ENCODE data around the gene CBLN2.

Gene CBLN2

GRCh38 chr18:72502671-72503431 lies 41.3 kb downstream of the CBLN2 start:
- H3K27ac ChIP-seq (ENCODE audit: low read length), result no peak overlapping the region
- H4K20me1 ChIP-seq (ENCODE audit: insufficient read depth, low read length), result no peaks in the 10 kb centered on the region
- no peaks in the 10 kb centered on the region for H3K36me3 ChIP-seq (replicated peaks; ENCODE audit: insufficient read depth, low read length)
- H3K9ac ChIP-seq (ENCODE audit: low read length), result no peak overlapping the region
- no peaks in the 10 kb centered on the region for H3K27me3 ChIP-seq (replicated peaks; ENCODE audit: insufficient read depth, low read length)
- DNase-seq, result no peak
- H3F3A ChIP-seq (ENCODE audit: insufficient read depth, low read length), result no peaks in the 10 kb centered on the region
- no peak for TF ChIP-seq EZH2 (optimal IDR thresholded peaks at IDR 0.05; ENCODE audit: low read depth, low read length)
- no peak for TF ChIP-seq CTCF (IDR thresholded peaks at IDR 0.05; ENCODE audit: low read length)
- TF ChIP-seq EZH2phosphoT487 (IDR thresholded peaks at IDR 0.05; ENCODE audit: low read length), result no peak
- H3K79me2 ChIP-seq (ENCODE audit: low read length), result no peaks in the 10 kb centered on the region
- H3K4me3 ChIP-seq (ENCODE audit: low read length), result no peak overlapping the region
- H3K4me1 ChIP-seq (ENCODE audit: low read length), result no peaks in the 10 kb centered on the region
- no peaks in the 10 kb centered on the region for H3K9me2 ChIP-seq (replicated peaks; ENCODE audit: insufficient read depth, low read length)
- H3K9me3 ChIP-seq (replicated peaks; ENCODE audit: insufficient read depth, low read length), result no peaks in the 10 kb centered on the region
- no peak overlapping the region for H2AFZ ChIP-seq (ENCODE audit: low read length)
- no peak overlapping the region for H3K4me2 ChIP-seq (ENCODE audit: low read depth, low read length)

GRCh38 chr18:72492497-72492896 lies 51.6 kb downstream of the CBLN2 start:
- no peaks in the 10 kb centered on the region for H3F3A ChIP-seq (ENCODE audit: insufficient read depth, low read length)
- no peak overlapping the region for H3K4me3 ChIP-seq (ENCODE audit: low read length)
- no peak overlapping the region for H2AFZ ChIP-seq (ENCODE audit: low read length)
- H3K4me2 ChIP-seq (ENCODE audit: low read depth, low read length), result no peak overlapping the region
- H3K4me1 ChIP-seq (ENCODE audit: low read length), result no peaks in the 10 kb centered on the region
- no peak for DNase-seq
- no peaks in the 10 kb centered on the region for H3K36me3 ChIP-seq (replicated peaks; ENCODE audit: insufficient read depth, low read length)
- no peaks in the 10 kb centered on the region for H3K79me2 ChIP-seq (ENCODE audit: low read length)
- H3K27me3 ChIP-seq (replicated peaks; ENCODE audit: insufficient read depth, low read length), result no peaks in the 10 kb centered on the region
- no peaks in the 10 kb centered on the region for H4K20me1 ChIP-seq (ENCODE audit: insufficient read depth, low read length)
- H3K27ac ChIP-seq (ENCODE audit: low read length), result no peak overlapping the region
- no peak overlapping the region for H3K9ac ChIP-seq (ENCODE audit: low read length)
- H3K9me3 ChIP-seq (replicated peaks; ENCODE audit: insufficient read depth, low read length), result no peaks in the 10 kb centered on the region
- TF ChIP-seq EZH2 (optimal IDR thresholded peaks at IDR 0.05; ENCODE audit: low read depth, low read length), result no peak
- TF ChIP-seq CTCF (IDR thresholded peaks at IDR 0.05; ENCODE audit: low read length), result no peak
- TF ChIP-seq EZH2phosphoT487 (IDR thresholded peaks at IDR 0.05; ENCODE audit: low read length), result no peak
- H3K9me2 ChIP-seq (replicated peaks; ENCODE audit: insufficient read depth, low read length), result no peaks in the 10 kb centered on the region
